Vagina (tissue), 2 donors: ENCODE measurements around the gene PCDHGB1. TPM values are rescaled to one million over a fixed set of nuclear protein-coding genes. Genes with fewer than 3 reads are reported as not detected.

Experiments used
- DNase-seq, 2 donors: peaks; one replicate each; pipeline ENCODE4 v3.0.0-alpha.2; 2017; ENCODE audit errors: extremely low spot score in 2 of 2
- H3K27ac ChIP-seq: fragments of 200-600 bp; sonication (generic); one replicate; pipeline ENCODE4 v1.5.1; 2019
- H3K27me3 ChIP-seq: fragments of 200-600 bp; sonication (generic); one replicate; pipeline ENCODE4 v1.5.1; 2019
- H3K36me3 ChIP-seq, 2 donors: fragments of 200-600 bp; sonication (generic); one replicate each; pipeline ENCODE4 v1.5.1; 2017 to 2019
- H3K4me1 ChIP-seq: fragments of 200-600 bp; sonication (generic); one replicate; pipeline ENCODE4 v1.5.1; 2019
- H3K4me3 ChIP-seq, 2 donors: fragments of 200-600 bp; sonication (generic); 1 replicate in 1 of 2; 2 replicates in 1 of 2; pipeline ENCODE4 v1.5.1; 2016 to 2019
- H3K9me3 ChIP-seq: fragments of 200-600 bp; sonication (generic); one replicate; pipeline ENCODE4 v1.5.1; 2019
- POLR2A ChIP-seq, 2 donors: fragments of 450-650 bp; IDR thresholded peaks; one replicate each; pipeline ENCODE4 v1.6.1; 2017; ENCODE audit warnings: antibody characterized with exemption in 2 of 2, mild to moderate bottlenecking in 2 of 2, moderate library complexity in 2 of 2
- POLR2AphosphoS5 ChIP-seq, 2 donors: sonication (generic); formaldehyde crosslinking; IDR thresholded peaks; one replicate each; pipeline ENCODE4 v1.9.0; 2017; ENCODE audit warnings: antibody characterized with exemption in 2 of 2, mild to moderate bottlenecking in 2 of 2, low read depth in 1 of 2; ENCODE audit not compliant: insufficient read depth in 1 of 2
- intact Hi-C: fragments of 100-400 bp; cut with DNase I; formaldehyde crosslinking; loops from one replicate; pipeline ENCODE4 v1.15.1; 2023
- total RNA-seq: library from RNA; depleted of rRNA; stranded (reverse); fragments of >200 nt; gene quantifications from one replicate; pipeline ENCODE4 v1.2.3, GENCODE V29; 2016
- TF ChIP-seq, protein P1 (sequence below), 3 experiments: fragments of 450-650 bp in 2 of 3; fragments of 200-600 bp in 1 of 3; sonication (generic) in 1 of 3; IDR thresholded peaks; one replicate each; pipeline ENCODE4 v1.5.1; 2017 to 2019; ENCODE audit warnings: antibody characterized with exemption in 3 of 3, mild to moderate bottlenecking in 2 of 3, moderate library complexity in 2 of 3

PCDHGB1 gene
- total RNA-seq, 1 donor from 2014 or later = 3.9 TPM

DNA sequence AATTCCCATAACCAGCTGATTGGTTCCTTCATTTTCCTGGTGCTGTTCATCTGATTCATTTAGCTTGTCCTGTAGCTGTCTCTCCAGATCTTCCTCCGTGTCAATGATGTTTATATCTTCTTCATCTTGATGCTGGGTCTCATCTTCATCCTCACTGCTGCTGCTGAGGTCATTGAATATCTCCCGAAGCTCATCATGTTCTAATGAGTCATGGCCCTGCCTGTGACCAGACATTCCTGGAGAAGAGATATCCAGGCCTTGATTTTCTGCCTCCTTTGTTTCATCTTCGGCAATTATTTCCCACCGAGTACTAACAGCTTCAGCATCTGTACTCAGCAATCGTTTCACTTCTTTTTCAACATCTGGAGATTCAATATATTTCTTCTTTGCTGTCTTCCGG, 30.7 kb upstream of the PCDHGB1 start:
- Histone ChIP-seq H3K4me1 (peaks cover 6% of the 10 kb centered on the region), H3K4me3 (peak overlapping the region in 1 of 2 donors; percentile 95), H3K27me3 (no peaks in the 10 kb centered on the region), H3K27ac (no peak overlapping the region), H3K36me3 (peaks cover 0 to 48% of the 10 kb centered on the region in 2 donors), H3K9me3 (peaks cover 49% of the 10 kb centered on the region)
- intact Hi-C loops = no loop called here
- no peak for TF ChIP-seq POLR2A (IDR thresholded peaks at IDR 0.05)
- no peak for TF ChIP-seq POLR2AphosphoS5 (IDR thresholded peaks at IDR 0.05; ENCODE audit: insufficient read depth in 1 of 2, low read depth in 1 of 2)
- DNase-seq = no peak

DNA sequence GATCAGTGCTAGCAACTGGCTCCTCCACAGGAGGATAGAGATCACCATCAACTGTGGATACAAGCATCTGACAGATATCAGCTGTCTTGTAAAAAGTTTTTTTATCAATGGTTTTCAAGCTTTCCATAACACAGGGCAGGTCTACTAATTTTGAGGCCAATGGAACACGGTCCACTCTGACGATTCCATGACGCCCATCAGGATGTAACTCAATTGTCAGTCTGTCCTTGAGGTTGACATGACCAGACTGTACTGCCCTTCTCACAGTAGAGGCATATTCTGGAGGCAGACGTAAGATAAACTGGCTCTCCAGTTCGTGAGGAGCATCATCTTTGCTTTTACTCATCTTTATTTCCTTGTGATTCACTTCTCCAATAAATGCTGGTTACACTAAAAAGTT, 30.2 kb upstream of the PCDHGB1 start:
- no peak for TF ChIP-seq POLR2AphosphoS5 (IDR thresholded peaks at IDR 0.05; ENCODE audit: insufficient read depth in 1 of 2, low read depth in 1 of 2)
- no peak for TF ChIP-seq POLR2A (IDR thresholded peaks at IDR 0.05)
- TF ChIP-seq, protein P1, sequence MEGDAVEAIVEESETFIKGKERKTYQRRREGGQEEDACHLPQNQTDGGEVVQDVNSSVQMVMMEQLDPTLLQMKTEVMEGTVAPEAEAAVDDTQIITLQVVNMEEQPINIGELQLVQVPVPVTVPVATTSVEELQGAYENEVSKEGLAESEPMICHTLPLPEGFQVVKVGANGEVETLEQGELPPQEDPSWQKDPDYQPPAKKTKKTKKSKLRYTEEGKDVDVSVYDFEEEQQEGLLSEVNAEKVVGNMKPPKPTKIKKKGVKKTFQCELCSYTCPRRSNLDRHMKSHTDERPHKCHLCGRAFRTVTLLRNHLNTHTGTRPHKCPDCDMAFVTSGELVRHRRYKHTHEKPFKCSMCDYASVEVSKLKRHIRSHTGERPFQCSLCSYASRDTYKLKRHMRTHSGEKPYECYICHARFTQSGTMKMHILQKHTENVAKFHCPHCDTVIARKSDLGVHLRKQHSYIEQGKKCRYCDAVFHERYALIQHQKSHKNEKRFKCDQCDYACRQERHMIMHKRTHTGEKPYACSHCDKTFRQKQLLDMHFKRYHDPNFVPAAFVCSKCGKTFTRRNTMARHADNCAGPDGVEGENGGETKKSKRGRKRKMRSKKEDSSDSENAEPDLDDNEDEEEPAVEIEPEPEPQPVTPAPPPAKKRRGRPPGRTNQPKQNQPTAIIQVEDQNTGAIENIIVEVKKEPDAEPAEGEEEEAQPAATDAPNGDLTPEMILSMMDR (IDR thresholded peaks at IDR 0.05) = no peak
- Histone ChIP-seq H3K4me3 (peak overlapping the region; percentile 74 to 95), H3K27ac (peak overlapping the region; percentile 93), H3K36me3 (peaks cover 0 to 46% of the 10 kb centered on the region in 2 donors), H3K27me3 (no peaks in the 10 kb centered on the region), H3K9me3 (peaks cover 46% of the 10 kb centered on the region), H3K4me1 (peaks cover 6% of the 10 kb centered on the region)
- intact Hi-C loops = loop anchor here (5.0 kb wide), 1 partner anchor 243 kb away; no protein-coding TSS in a partner anchor
- no peak for DNase-seq

DNA sequence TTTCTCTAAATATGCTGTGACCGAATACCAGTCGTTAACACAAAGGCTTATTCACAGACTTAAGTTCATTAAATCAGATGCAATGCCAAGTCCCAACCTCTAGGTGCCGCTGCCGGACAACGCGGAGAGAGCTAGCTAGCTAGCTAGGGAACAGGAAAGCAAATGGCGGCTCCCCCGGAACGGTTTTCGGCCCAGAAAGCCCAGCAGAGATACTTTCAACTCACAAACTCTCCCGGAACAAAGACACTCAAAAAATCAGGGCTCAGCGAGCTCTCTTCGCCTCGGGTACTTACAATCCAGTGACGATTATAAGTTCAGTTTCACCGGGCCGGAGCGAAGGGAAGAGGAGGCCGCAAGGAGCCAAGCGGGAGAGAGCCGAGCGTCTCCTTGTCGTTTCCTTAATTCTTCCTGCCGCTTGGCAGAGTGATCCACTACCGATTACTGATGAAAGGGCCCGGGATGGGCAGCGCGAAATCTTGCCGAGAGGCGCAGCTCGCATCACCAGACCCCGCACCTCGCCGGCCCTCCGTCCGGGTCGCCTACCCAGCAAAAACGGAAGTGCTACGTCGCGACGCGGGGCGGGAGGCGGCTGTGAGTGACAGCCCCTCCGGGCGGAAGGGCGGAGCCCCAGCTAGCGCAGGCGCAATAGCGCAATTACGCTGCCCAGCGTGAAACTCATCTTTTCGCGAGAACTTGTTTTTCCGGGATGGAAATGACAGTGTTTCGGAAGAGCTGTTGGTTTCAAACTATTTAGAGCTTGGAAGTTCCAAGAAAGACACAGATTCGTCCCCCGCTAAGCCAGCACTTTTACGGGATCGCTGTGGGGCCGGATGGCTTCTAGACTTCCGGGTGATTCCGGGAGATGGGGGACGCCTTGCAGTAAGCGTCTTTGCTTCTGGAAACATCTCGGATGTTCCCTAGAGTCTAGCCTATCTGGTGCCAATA, 29.4 kb upstream of the PCDHGB1 start, which contains the start of gene TAF7:
TSS of gene TAF7 (minus strand) at position 560 of the 945 bp plus-strand sequence. CDS start 740 bp downstream, outside the sequence.
- Histone ChIP-seq H3K9me3 (peaks cover 46% of the 10 kb centered on the region), H3K4me3 (peak within 1 kb of the TSS; percentile 74 to 95), H3K36me3 (peaks cover 0 to 40% of the 10 kb centered on the region in 2 donors), H3K27me3 (no peaks in the 10 kb centered on the region), H3K27ac (peak within 1 kb of the TSS; percentile 93), H3K4me1 (peaks cover 6% of the 10 kb centered on the region)
- TF ChIP-seq, protein P1 (IDR thresholded peaks at IDR 0.05) = peak; percentile 28 to 61 (median 35)
- TF ChIP-seq POLR2AphosphoS5 (IDR thresholded peaks at IDR 0.05; ENCODE audit: insufficient read depth in 1 of 2, low read depth in 1 of 2) = peak; percentile 91 to 99
- TF ChIP-seq POLR2A (IDR thresholded peaks at IDR 0.05) = peak in 1 of 2 donors; percentile 91
- intact Hi-C loops = loop anchor here (5.0 kb wide), 1 partner anchor 242 kb away; no protein-coding TSS in a partner anchor
- DNase-seq = no peak

DNA sequence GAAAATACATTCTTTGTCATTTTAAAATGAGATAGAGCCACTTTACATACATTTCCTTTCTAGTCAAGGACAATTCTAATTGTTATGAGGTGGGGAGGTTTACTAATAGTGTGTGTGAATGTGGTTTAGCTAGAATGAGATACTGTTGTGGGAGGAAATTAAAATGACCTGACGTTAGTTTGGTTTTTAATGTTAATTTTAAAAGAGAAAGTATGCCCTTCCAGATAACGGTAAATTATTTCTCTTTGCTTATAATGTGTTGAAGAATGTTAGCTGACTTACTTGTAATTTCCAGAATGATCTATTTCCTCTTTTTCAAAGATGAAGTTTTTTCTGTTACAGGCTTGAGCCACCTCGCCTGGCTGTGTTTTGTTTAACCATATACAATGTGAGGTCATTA, 27.6 kb upstream of the PCDHGB1 start:
- no peaks in the 10 kb centered on the region for H3K27me3 ChIP-seq
- TF ChIP-seq, protein P1 (IDR thresholded peaks at IDR 0.05) = no peak
- H3K4me3 ChIP-seq = no peak overlapping the region
- intact Hi-C loops = loop anchor here (5.0 kb wide), 1 partner anchor 240 kb away; no protein-coding TSS in a partner anchor
- DNase-seq = no peak
- peaks cover 6% of the 10 kb centered on the region for H3K4me1 ChIP-seq
- H3K27ac ChIP-seq = no peak overlapping the region
- H3K9me3 ChIP-seq = peaks cover 32% of the 10 kb centered on the region
- peaks cover 0 to 26% of the 10 kb centered on the region in 2 donors for H3K36me3 ChIP-seq

DNA sequence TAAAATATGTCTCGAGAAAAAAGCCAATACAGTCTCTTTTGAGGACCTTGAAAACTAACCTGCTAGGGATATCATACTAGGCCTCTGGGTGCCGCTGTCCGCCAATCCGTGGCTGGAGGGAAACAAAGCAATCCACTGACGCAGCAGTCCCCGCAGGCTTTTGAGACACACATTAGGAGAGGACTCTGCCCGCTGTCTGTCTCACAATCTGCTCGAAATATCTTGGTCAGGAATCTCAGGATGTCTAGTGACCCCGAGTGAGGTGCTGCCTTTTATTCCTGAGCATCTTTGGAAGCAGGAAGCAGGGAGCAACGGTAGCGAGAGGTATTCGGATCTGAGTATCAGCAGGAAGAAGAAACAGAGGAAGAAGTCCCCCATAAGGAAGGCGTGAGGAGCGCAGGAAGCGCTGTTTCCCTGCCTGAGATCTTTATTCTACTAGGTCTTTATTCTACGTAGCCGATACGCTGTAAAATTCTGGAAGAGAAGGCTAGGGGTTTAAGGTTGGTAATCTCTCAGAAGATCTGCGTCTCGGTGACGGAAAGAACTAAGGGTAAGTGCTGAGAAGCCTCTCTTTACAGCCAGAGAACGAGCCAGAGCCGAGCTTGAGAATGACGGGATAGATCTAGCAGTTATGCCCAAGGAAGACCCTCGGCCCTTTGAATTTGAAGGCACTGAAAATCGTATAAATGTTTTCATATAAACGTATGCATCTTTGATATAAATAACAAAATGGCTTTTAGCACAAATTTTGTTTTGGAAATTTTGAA, 23.6 kb upstream of the PCDHGB1 start:
- H3K4me1 ChIP-seq = no peaks in the 10 kb centered on the region
- DNase-seq = no peak
- H3K9me3 ChIP-seq = peaks cover 15% of the 10 kb centered on the region
- H3K27me3 ChIP-seq = no peaks in the 10 kb centered on the region
- TF ChIP-seq, protein P1 (IDR thresholded peaks at IDR 0.05) = peak in 1 of 3 experiments; percentile 17
- TF ChIP-seq POLR2AphosphoS5 (IDR thresholded peaks at IDR 0.05; ENCODE audit: insufficient read depth in 1 of 2, low read depth in 1 of 2) (no peak), POLR2A (IDR thresholded peaks at IDR 0.05) (no peak)
- H3K36me3 ChIP-seq = no peaks in the 10 kb centered on the region
- no peak overlapping the region for H3K27ac ChIP-seq
- H3K4me3 ChIP-seq = peak overlapping the region; percentile 21 to 29
- intact Hi-C loops = no loop called here
